NCI-H1436 (cell line): ENCODE results near the gene KIAA1217.

Experiments used
- DNase-seq: peaks from one replicate; lab custom pipeline; 2025; lab: John Stamatoyannopoulos, UW

The KIAA1217 gene, protein sequence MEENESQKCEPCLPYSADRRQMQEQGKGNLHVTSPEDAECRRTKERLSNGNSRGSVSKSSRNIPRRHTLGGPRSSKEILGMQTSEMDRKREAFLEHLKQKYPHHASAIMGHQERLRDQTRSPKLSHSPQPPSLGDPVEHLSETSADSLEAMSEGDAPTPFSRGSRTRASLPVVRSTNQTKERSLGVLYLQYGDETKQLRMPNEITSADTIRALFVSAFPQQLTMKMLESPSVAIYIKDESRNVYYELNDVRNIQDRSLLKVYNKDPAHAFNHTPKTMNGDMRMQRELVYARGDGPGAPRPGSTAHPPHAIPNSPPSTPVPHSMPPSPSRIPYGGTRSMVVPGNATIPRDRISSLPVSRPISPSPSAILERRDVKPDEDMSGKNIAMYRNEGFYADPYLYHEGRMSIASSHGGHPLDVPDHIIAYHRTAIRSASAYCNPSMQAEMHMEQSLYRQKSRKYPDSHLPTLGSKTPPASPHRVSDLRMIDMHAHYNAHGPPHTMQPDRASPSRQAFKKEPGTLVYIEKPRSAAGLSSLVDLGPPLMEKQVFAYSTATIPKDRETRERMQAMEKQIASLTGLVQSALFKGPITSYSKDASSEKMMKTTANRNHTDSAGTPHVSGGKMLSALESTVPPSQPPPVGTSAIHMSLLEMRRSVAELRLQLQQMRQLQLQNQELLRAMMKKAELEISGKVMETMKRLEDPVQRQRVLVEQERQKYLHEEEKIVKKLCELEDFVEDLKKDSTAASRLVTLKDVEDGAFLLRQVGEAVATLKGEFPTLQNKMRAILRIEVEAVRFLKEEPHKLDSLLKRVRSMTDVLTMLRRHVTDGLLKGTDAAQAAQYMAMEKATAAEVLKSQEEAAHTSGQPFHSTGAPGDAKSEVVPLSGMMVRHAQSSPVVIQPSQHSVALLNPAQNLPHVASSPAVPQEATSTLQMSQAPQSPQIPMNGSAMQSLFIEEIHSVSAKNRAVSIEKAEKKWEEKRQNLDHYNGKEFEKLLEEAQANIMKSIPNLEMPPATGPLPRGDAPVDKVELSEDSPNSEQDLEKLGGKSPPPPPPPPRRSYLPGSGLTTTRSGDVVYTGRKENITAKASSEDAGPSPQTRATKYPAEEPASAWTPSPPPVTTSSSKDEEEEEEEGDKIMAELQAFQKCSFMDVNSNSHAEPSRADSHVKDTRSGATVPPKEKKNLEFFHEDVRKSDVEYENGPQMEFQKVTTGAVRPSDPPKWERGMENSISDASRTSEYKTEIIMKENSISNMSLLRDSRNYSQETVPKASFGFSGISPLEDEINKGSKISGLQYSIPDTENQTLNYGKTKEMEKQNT (N-terminal part only)

DNA sequence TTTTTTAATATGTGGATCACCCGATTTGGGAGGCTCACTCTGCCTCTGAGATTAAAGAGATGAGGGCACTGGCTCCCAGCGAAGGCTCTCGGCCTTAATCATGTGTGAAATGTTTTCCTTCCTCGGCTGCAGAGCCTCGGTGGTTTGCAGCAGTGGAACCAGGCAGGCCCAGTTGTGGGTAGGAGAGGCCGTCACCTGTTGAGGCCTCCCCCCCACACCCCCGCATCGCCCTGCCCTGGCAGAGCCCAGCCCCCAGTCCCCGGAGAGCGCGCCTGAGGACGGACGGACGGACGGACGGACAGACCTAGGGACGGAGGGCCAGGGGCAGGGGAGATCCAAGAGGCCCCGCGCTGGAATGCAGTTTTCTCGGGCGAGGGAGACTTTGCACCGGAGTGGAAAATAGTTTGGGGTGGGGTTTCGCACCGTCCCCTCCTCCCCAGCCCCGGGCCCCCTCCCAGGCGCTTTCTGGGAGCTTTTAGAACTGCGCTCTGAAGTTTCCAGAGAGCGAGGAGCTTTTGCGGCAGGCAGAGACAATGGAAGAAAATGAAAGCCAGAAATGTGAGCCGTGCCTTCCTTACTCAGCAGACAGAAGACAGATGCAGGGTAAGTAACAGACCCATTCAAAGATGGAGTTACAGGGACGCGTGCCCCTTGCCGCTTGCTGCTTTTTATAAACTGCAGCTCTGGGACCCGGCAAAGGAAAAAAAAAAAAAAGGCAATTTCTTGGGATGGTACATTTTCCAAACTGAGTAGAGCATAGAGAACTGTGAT lies at the start of gene KIAA1217:
KIAA1217 (plus strand) TSS at position 478 of the 771 bp plus-strand sequence; CDS start at position 534, 56 bp downstream.
- no peak for DNase-seq

- no peak for DNase-seq
Measured at GRCh38 chr10:24162206-24162985, 46.5 kb upstream of the KIAA1217 start.

DNA sequence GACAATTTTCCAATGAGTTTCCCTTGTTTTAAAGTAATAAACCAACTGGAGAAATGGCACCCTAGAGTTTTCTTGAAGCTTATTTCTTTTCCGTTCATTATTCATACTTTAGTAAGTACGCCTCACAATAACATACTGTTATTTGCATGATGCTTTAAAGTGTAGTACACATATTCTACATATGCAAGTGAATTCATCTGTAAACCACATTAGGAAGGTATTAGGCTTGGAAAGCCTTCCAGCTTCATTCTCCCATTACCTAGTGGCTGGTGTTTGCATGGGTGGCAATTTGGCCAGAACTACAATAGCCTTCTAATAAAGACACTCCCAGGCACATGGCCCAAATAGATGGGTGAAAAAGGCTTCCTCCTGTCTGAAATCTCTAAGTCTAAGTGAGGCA lies 45.5 kb upstream of the KIAA1217 start:
- no peak for DNase-seq

- no peak for DNase-seq
Measured at GRCh38 chr10:24168258-24169170, 40.4 kb upstream of the KIAA1217 start.

- no peak for DNase-seq
Measured at GRCh38 chr10:24170199-24170598, 38.7 kb upstream of the KIAA1217 start.

GRCh38 chr10:24172909-24173308 lies 36.0 kb upstream of the KIAA1217 start:
- no peak for DNase-seq

- no peak for DNase-seq
Measured at GRCh38 chr10:24174014-24174413, 34.9 kb upstream of the KIAA1217 start.

GRCh38 chr10:24176658-24177057 lies 32.3 kb upstream of the KIAA1217 start:
- no peak for DNase-seq

- no peak for DNase-seq
Measured at GRCh38 chr10:24177636-24178035, 31.3 kb upstream of the KIAA1217 start.

GRCh38 chr10:24180891-24181290 lies 28.0 kb upstream of the KIAA1217 start:
- no peak for DNase-seq

GRCh38 chr10:24184455-24184854 lies 24.5 kb upstream of the KIAA1217 start:
- DNase-seq: no peak

GRCh38 chr10:24193330-24193729 lies 15.6 kb upstream of the KIAA1217 start:
- no peak for DNase-seq

GRCh38 chr10:24197263-24197662 lies 11.7 kb upstream of the KIAA1217 start:
- no peak for DNase-seq

DNA sequence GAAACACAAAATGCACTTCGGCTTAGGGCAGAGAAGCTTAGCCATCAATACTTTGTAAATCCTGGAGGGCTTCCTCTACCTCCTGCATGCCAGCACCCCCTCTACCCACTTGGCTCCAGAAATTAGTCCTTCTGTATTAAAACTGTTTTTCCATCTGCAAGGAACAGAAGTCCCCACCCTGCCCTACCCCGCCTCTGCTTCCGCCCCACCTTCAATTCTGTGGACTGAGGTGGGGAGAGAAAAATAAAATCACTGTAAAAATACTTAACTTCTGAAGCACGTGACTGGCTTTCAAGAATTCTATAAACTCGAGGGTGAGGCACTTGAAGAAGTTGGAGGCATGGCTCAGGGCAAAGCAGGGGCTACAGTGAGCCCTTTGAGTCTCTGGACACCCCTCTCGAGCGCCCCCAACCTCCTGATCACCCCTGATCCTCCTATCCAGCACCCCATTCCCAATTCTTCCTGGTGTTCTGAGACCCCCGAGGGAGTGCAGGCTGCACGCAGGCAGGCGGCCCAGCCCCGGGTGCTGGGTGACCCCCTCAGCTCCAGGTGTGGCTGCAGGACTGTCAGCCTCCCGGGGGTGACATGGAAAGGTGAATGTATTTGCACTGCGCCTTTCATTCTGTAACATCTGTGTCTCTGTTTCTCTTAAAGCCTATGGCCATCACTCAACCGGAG lies 7.3 kb upstream of the KIAA1217 start:
- DNase-seq: no peak

GRCh38 chr10:24202181-24202570 lies 6.8 kb upstream of the KIAA1217 start:
- no peak for DNase-seq

- no peak for DNase-seq
Measured at GRCh38 chr10:24205821-24206220, 3.1 kb upstream of the KIAA1217 start.

- DNase-seq: no peak
Measured at GRCh38 chr10:24206334-24206733, 2.6 kb upstream of the KIAA1217 start.

DNA sequence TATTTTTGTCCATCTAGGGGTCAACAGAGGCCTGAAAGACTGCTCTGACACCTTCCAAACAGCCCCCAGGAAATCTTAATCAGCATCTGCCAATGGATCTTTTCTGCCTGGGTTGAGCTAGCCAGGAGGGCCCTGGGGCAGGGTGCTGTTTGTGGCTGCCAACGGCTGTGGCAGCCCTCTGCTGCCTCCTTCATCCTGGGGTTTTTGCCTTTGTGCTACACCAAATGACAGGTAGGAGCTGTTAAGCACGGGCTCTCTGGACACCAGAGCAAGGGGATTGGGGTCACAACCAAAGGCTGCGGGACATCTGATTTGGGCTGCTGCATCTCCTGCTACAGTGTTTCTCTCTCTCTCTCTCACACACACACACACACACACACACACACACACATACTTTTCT lies 2.0 kb upstream of the KIAA1217 start:
- DNase-seq: no peak

DNA sequence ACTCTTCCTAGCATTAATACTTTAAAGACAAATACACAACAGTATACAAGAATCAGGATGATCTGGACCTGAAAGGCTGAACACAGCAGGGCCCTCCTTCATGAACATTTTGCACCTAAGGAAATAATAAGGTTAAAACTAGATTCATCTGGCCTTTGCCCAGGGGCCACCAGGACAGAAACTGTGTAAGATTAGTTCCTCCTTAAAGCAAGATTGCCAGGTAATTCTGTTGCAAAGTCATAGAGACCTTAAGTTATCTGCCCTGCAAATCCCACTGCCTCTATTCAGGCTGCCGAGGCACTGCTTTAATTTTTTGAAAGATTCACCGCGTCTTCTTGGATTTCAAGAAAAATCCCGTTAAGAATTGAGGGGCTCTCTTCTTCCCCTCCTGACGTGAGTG lies 1.6 kb upstream of the KIAA1217 start:
- DNase-seq: no peak
